CD14-positive monocyte (primary cell): Measurements from ENCODE around the gene UGT1A8. TPM values are rescaled to one million over a fixed set of nuclear protein-coding genes. Genes with fewer than 3 reads are reported as not detected.

ENCODE experiments used
- DNase-seq, 3 donors: peaks; one replicate each; pipeline ENCODE4 v3.0.0-alpha.2; 2011 to 2022
- H2AFZ ChIP-seq: 2 replicates; pipeline ENCODE4 v1.6.0; 2012; ENCODE audit warnings: mild to moderate bottlenecking, low read depth, low read length, inconsistent platforms; ENCODE audit not compliant: insufficient read depth, poor library complexity, severe bottlenecking
- H3K27ac ChIP-seq, 2 donors: 1 replicate in 1 of 2; 2 replicates in 1 of 2; pipeline ENCODE4 v1.5.1; 2012 to 2013; ENCODE audit warnings: low read length in 2 of 2, control low read depth in 1 of 2, inconsistent platforms in 1 of 2, low read depth in 1 of 2, mild to moderate bottlenecking in 1 of 2
- H3K27me3 ChIP-seq, 2 donors: one replicate each; pipeline versions ENCODE4 v1.6.0 to v1.6.1; 2011 to 2013; ENCODE audit warnings: low read length in 2 of 2; ENCODE audit not compliant: control insufficient read depth in 2 of 2, insufficient read depth in 2 of 2
- H3K36me3 ChIP-seq, 2 donors: replicated peaks in 1 of 2; 1 replicate in 1 of 2; 2 replicates in 1 of 2; pipeline versions ENCODE4 v1.5.1 to v1.6.1; 2012 to 2013; ENCODE audit warnings: low read length in 2 of 2, control low read depth in 1 of 2, inconsistent platforms in 1 of 2, mild to moderate bottlenecking in 1 of 2; ENCODE audit not compliant: insufficient read depth in 2 of 2, control insufficient read depth in 1 of 2
- H3K4me1 ChIP-seq, 2 donors: 1 replicate in 1 of 2; 2 replicates in 1 of 2; pipeline versions ENCODE4 v1.5.1 to v1.6.1; 2012 to 2013; ENCODE audit warnings: low read length in 2 of 2, control low read depth in 1 of 2, inconsistent platforms in 1 of 2, mild to moderate bottlenecking in 1 of 2, moderate library complexity in 1 of 2; ENCODE audit not compliant: insufficient read depth in 2 of 2, control insufficient read depth in 1 of 2
- H3K4me2 ChIP-seq: replicated peaks from 2 replicates; pipeline ENCODE3; 2012; ENCODE audit warnings: low read length, moderate library complexity, mild to moderate bottlenecking; ENCODE audit not compliant: poor library complexity, severe bottlenecking; ENCODE audit errors: extremely low read depth
- H3K4me3 ChIP-seq, 3 experiments: fragments of 200-600 bp in 1 of 3; sonication (generic) in 1 of 3; replicated peaks in 1 of 3; 1 replicate in 2 of 3; 2 replicates in 1 of 3; pipeline ENCODE4 v1.5.1; 2011 to 2013; ENCODE audit warnings: low read length in 3 of 3, mild to moderate bottlenecking in 3 of 3, control low read depth in 2 of 3, low read depth in 2 of 3, inconsistent platforms in 1 of 3, moderate library complexity in 1 of 3
- H3K79me2 ChIP-seq: 2 replicates; pipeline ENCODE4 v1.6.0; 2012; ENCODE audit warnings: mild to moderate bottlenecking, control low read depth, inconsistent platforms, low read length, moderate library complexity; ENCODE audit not compliant: insufficient read depth
- H3K9ac ChIP-seq: 2 replicates; pipeline ENCODE4 v1.6.0; 2017; ENCODE audit warnings: low read length, mild to moderate bottlenecking; ENCODE audit not compliant: insufficient read depth, poor library complexity, severe bottlenecking
- H3K9me3 ChIP-seq, 2 donors: replicated peaks in 1 of 2; 1 replicate in 1 of 2; 2 replicates in 1 of 2; pipeline versions ENCODE4 v1.5.1 to v1.6.1; 2012 to 2013; ENCODE audit warnings: low read length in 2 of 2, control low read depth in 1 of 2; ENCODE audit not compliant: control insufficient read depth in 1 of 2, insufficient read depth in 1 of 2
- H4K20me1 ChIP-seq: 2 replicates; pipeline ENCODE4 v1.6.0; 2012; ENCODE audit warnings: mild to moderate bottlenecking, low read length, control low read depth, moderate library complexity; ENCODE audit not compliant: insufficient read depth
- H3K27ac Mint-ChIP-seq, 7 donors: one replicate each; pipeline ENCODE4 v1.8.0; 2020; ENCODE audit warnings: mild to moderate bottlenecking in 7 of 7, mixed read lengths in 7 of 7, moderate library complexity in 6 of 7, inconsistent platforms in 2 of 7
- H3K27me3 Mint-ChIP-seq, 3 donors: one replicate each; pipeline ENCODE4 v1.8.0; 2021 to 2022; ENCODE audit warnings: low read depth in 3 of 3, mild to moderate bottlenecking in 3 of 3, mixed read lengths in 3 of 3, moderate library complexity in 3 of 3, inconsistent platforms in 1 of 3
- H3K36me3 Mint-ChIP-seq, 2 donors: one replicate each; pipeline ENCODE4 v1.8.0; 2020; ENCODE audit warnings: mixed read lengths in 2 of 2, inconsistent platforms in 1 of 2, mild to moderate bottlenecking in 1 of 2
- H3K4me1 Mint-ChIP-seq: one replicate; pipeline ENCODE4 v1.8.0; 2020; ENCODE audit warnings: mild to moderate bottlenecking, mixed read lengths
- H3K4me3 Mint-ChIP-seq, 2 donors: one replicate each; pipeline ENCODE4 v1.8.0; 2020; ENCODE audit warnings: mild to moderate bottlenecking in 2 of 2, mixed read lengths in 2 of 2, moderate library complexity in 1 of 2
- H3K9me3 Mint-ChIP-seq, 7 donors: one replicate each; pipeline ENCODE4 v1.8.0; 2020 to 2022; ENCODE audit warnings: mixed read lengths in 7 of 7, mild to moderate bottlenecking in 6 of 7, moderate library complexity in 6 of 7, inconsistent platforms in 2 of 7
- WGBS: methylation state at CpG from one replicate; pipeline ENCODE4 v1.1.5; 2013; ENCODE audit warnings: missing lambda C conversion rate; ENCODE audit not compliant: insufficient coverage; 5-methylcytosine and 5-hydroxymethylcytosine counted together
- intact Hi-C, 2 donors: fragments of 100-400 bp; cut with micrococcal nuclease; formaldehyde crosslinking; loops; one replicate each; pipeline versions ENCODE4 v1.15.0 to v1.15.1; 2023
- polyA plus RNA-seq, 3 donors: library from polyadenylated mRNA; depleted of rRNA in 1 of 3; unstranded in 2 of 3; stranded (reverse) in 1 of 3; fragments of 300-500 nt in 2 of 3; fragments of >200 nt in 1 of 3; fragmentation: Illumina TruSeq in 2 of 3; gene quantifications; 1 replicate in 2 of 3; 2 replicates in 1 of 3; pipeline ENCODE4 v1.2.3, GENCODE V29; 2012 to 2021
- TF ChIP-seq, protein P1 (sequence below): fragments of 200-600 bp; IDR thresholded peaks from one replicate; pipeline ENCODE4 v1.8.0; 2022; ENCODE audit warnings: antibody characterized with exemption, mild to moderate bottlenecking

The UGT1A8 gene
- polyA plus RNA-seq, 3 donors, result not detected

DNA sequence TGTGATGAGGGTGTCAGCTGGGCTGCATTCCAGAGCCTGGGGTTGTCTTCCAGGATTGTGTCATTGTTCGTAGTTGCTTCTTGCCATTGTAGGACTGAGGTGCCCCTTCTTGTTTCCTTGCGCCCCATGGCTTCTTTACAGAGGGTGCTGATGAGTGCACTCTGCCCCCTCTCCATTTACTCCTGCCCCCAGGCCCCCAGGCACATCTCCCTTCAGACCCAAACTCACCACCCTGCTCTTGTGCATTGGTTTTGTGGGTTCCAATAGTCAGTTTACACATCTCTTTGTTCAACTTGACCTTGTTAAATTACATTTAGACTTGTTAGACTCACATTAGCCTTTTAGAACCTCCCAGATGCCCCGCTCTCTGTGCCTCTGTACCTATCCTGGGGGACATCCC is 203.8 kb downstream of the UGT1A8 start:
- Mint-ChIP-seq H3K9me3 (peaks cover 0 to 3% (median 0%) of the 10 kb centered on the region in 7 donors), H3K4me3 (no peak overlapping the region), H3K27me3 (peaks cover 2 to 6% (median 2%) of the 10 kb centered on the region in 3 donors), H3K36me3 (no peaks in the 10 kb centered on the region), H3K4me1 (peaks cover 7% of the 10 kb centered on the region), H3K27ac (no peak overlapping the region)
- Histone ChIP-seq H4K20me1 (no peaks in the 10 kb centered on the region), H3K27me3 (no peaks in the 10 kb centered on the region), H3K27ac (no peak overlapping the region), H3K4me2 (no peak overlapping the region), H2AFZ (no peak overlapping the region), H3K36me3 (no peaks in the 10 kb centered on the region), H3K9me3 (no peaks in the 10 kb centered on the region), H3K4me1 (peaks cover 4 to 8% of the 10 kb centered on the region in 2 donors), H3K4me3 (no peak overlapping the region), H3K9ac (no peak overlapping the region), H3K79me2 (no peaks in the 10 kb centered on the region)
- TF ChIP-seq, protein P1, sequence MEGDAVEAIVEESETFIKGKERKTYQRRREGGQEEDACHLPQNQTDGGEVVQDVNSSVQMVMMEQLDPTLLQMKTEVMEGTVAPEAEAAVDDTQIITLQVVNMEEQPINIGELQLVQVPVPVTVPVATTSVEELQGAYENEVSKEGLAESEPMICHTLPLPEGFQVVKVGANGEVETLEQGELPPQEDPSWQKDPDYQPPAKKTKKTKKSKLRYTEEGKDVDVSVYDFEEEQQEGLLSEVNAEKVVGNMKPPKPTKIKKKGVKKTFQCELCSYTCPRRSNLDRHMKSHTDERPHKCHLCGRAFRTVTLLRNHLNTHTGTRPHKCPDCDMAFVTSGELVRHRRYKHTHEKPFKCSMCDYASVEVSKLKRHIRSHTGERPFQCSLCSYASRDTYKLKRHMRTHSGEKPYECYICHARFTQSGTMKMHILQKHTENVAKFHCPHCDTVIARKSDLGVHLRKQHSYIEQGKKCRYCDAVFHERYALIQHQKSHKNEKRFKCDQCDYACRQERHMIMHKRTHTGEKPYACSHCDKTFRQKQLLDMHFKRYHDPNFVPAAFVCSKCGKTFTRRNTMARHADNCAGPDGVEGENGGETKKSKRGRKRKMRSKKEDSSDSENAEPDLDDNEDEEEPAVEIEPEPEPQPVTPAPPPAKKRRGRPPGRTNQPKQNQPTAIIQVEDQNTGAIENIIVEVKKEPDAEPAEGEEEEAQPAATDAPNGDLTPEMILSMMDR, result no peak
- 83% methylated on average over 1 of the region's 3 CpGs for WGBS
- no peak for DNase-seq
- intact Hi-C loops, result no loop called here

DNA sequence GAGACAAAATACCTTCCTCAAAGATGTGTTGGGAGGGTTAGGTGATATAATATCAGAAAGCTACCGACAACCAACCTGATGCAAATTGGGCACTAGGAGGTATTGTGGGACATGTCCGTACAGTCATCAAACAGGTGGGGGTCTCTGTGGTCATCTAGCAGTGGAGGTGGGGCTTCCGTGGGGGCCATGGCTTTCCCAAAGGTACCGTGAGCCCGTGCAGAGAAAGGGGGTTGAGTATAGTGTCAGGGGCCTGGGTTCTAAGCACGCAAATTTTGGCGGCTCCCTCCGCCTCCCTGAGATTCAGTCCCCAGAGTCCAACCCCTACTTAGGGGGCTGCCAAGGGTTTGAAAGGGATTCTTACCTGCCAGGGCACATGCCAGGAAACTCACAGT is 204.3 kb downstream of the UGT1A8 start:
- no peaks in the 10 kb centered on the region for H4K20me1 ChIP-seq
- H2AFZ ChIP-seq, result no peak overlapping the region
- Mint-ChIP-seq H3K27ac (no peak overlapping the region), H3K36me3 (no peaks in the 10 kb centered on the region), H3K9me3 (peaks cover 0 to 6% (median 0%) of the 10 kb centered on the region in 7 donors), H3K27me3 (peaks cover 3 to 6% (median 3%) of the 10 kb centered on the region in 3 donors), H3K4me1 (peaks cover 7% of the 10 kb centered on the region), H3K4me3 (no peak overlapping the region)
- H3K4me2 ChIP-seq, result no peak overlapping the region
- WGBS, result 100% methylated on average over 3 of the region's 8 CpGs
- no peak for DNase-seq
- TF ChIP-seq, protein P1, result no peak
- peaks cover 4 to 8% of the 10 kb centered on the region in 2 donors for H3K4me1 ChIP-seq
- no peaks in the 10 kb centered on the region for H3K79me2 ChIP-seq
- no peak overlapping the region for H3K27ac ChIP-seq
- intact Hi-C loops, result no loop called here
- no peaks in the 10 kb centered on the region for H3K36me3 ChIP-seq
- no peaks in the 10 kb centered on the region for H3K9me3 ChIP-seq
- H3K4me3 ChIP-seq, result no peak overlapping the region
- H3K27me3 ChIP-seq, result no peaks in the 10 kb centered on the region
- H3K9ac ChIP-seq, result no peak overlapping the region
